GM12865 (cell line): ENCODE data around the gene CEBPB.

Experiments used
- DNase-seq: peaks from one replicate; pipeline ENCODE4 v3.0.0; 2010; ENCODE audit warnings: low read depth
- H3K4me3 ChIP-seq: 2 replicates; pipeline ENCODE4 v1.5.1; 2011; ENCODE audit warnings: mild to moderate bottlenecking, low read depth, low read length, control low read depth
- TF ChIP-seq, protein P1 (sequence below): IDR thresholded peaks from 2 replicates; pipeline ENCODE4 v1.5.1; 2011; ENCODE audit warnings: low read length, control low read depth, low read depth, inconsistent platforms; ENCODE audit not compliant: insufficient read depth; ENCODE audit errors: missing control alignments

The CEBPB gene

DNA sequence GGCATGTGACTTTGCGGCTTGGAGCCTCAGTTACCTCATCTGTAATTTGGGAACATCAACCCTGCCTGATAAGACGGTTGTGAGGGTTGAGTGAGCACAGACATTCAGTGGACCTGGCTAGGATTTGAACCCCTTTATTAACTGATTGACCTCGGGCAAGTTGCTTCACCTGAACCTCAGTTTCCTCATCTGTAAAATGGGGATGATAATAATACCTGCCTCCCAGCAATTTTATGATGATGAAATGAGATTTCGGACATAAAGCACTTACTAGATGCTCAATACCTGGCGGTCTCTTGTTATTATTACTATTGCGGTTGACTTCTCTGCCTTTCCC lies 51.5 kb downstream of the CEBPB start:
- no peak overlapping the region for H3K4me3 ChIP-seq
- TF ChIP-seq, protein P1, sequence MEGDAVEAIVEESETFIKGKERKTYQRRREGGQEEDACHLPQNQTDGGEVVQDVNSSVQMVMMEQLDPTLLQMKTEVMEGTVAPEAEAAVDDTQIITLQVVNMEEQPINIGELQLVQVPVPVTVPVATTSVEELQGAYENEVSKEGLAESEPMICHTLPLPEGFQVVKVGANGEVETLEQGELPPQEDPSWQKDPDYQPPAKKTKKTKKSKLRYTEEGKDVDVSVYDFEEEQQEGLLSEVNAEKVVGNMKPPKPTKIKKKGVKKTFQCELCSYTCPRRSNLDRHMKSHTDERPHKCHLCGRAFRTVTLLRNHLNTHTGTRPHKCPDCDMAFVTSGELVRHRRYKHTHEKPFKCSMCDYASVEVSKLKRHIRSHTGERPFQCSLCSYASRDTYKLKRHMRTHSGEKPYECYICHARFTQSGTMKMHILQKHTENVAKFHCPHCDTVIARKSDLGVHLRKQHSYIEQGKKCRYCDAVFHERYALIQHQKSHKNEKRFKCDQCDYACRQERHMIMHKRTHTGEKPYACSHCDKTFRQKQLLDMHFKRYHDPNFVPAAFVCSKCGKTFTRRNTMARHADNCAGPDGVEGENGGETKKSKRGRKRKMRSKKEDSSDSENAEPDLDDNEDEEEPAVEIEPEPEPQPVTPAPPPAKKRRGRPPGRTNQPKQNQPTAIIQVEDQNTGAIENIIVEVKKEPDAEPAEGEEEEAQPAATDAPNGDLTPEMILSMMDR = no peak
- no peak for DNase-seq
